Mammary epithelial cell (primary cell): ENCODE measurements around the gene TECTA.

ENCODE experiments used
- CTCF ChIP-seq, 2 donors: IDR thresholded peaks in 1 of 2; conservative IDR thresholded peaks in 1 of 2; 2 replicates each; pipeline ENCODE4 v1.5.1; 2011 to 2012; ENCODE audit warnings: inconsistent platforms in 2 of 2, low read length in 2 of 2, mild to moderate bottlenecking in 2 of 2, control low read depth in 1 of 2, low read depth in 1 of 2; ENCODE audit not compliant: insufficient read depth in 1 of 2; ENCODE audit errors: extremely low read depth in 1 of 2
- EZH2 ChIP-seq: IDR thresholded peaks from 2 replicates; pipeline ENCODE4 v1.6.1; 2012; ENCODE audit warnings: low read length, inconsistent platforms, borderline replicate concordance

DNA sequence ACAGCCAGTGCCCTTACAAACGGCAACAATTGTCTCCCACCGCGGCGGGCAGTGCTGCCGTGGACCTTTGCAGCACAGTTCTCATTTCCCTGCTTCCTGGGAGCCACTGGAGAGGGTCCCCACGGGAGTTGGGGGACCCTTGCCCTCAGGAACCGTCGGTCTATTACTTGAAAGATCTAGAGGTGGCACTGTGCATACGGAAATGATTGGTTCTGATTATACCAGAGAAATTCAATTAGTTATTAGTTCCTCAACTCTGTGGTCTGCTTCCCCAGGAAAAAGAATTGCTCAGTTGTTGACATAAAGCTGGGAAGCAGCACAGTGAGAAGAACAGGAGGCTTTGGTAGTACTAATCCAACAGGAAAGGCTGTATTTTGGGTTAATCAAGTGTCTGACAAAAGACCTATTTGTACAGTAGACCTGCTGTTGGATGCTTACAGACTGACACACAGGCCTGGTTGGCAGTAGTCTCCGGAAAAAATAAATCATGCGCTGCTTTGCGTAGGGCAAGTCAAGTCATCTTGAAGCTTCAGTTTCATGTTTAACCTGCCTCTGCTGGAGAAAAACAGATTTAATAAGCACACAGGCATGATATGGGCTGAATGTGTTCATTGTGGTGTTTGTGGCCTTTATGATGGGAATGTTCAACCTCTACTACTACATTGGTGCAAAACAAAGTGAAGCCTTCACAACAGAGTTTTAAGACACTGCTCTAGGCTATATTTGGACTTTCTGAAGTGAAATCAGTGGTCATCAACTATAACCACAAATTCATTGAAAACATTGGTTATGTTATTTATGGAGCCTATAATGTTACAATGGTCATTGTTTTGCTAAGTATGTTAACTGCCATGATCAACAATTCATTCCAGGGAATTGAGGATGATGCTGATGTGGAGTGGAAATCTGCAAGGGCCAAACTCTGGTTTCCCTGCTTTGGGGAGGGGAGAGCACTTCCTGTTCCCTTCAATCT lies 136.9 kb downstream of the TECTA start:
- TF ChIP-seq CTCF (conservative IDR thresholded peaks at IDR 0.05 in 1 of 2, IDR thresholded peaks at IDR 0.05 in 1 of 2; ENCODE audit: extremely low read depth in 1 of 2, insufficient read depth in 1 of 2, low read depth in 1 of 2, low read length in 2 of 2) (no peak), EZH2 (no peak)
